DMS53 (cell line): Measurements from ENCODE around the gene PANX1.
"Not testable (repeated sequence)": the region's sequence is repeated elsewhere in the genome, so short reads cannot be mapped to it uniquely, and the experiment has no call there.

Source experiments
- DNase-seq: peaks from one replicate; lab custom pipeline; 2025; lab: John Stamatoyannopoulos, UW

PANX1 gene

GRCh38 chr11:94128746-94129511 is at the start of gene PANX1:
Gene PANX1, plus strand, starts transcription at chr11:94128841. Its CDS starts 472 bp downstream, at chr11:94129313.
- peak; percentile 97 for DNase-seq

- no peak for DNase-seq
Observed at GRCh38 chr11:94084164-94084563, 44.5 kb upstream of the PANX1 start.

- no peak for DNase-seq
Observed at GRCh38 chr11:94088906-94089305, 39.7 kb upstream of the PANX1 start.

GRCh38 chr11:94089341-94089740 is 39.3 kb upstream of the PANX1 start:
- DNase-seq: no peak

GRCh38 chr11:94090401-94090800 is 38.2 kb upstream of the PANX1 start:
- no peak for DNase-seq

GRCh38 chr11:94091091-94091490 is 37.5 kb upstream of the PANX1 start:
- DNase-seq: no peak

- peak; percentile 95 for DNase-seq
Observed at GRCh38 chr11:94100253-94100652, 28.4 kb upstream of the PANX1 start.

GRCh38 chr11:94103471-94103870 is 25.2 kb upstream of the PANX1 start:
- DNase-seq: no peak

GRCh38 chr11:94104734-94105133 is 23.9 kb upstream of the PANX1 start:
- DNase-seq: no peak

GRCh38 chr11:94106716-94107115 is 21.9 kb upstream of the PANX1 start:
- DNase-seq: no peak

- DNase-seq: peak; percentile 32
Observed at GRCh38 chr11:94107363-94107762, 21.3 kb upstream of the PANX1 start.

GRCh38 chr11:94111241-94111640 is 17.4 kb upstream of the PANX1 start:
- no peak for DNase-seq

- DNase-seq: no peak
Observed at GRCh38 chr11:94111660-94112059, 17.0 kb upstream of the PANX1 start.

- DNase-seq: no peak
Observed at GRCh38 chr11:94112206-94112953, 16.3 kb upstream of the PANX1 start.

- no peak for DNase-seq
Observed at GRCh38 chr11:94117197-94117574, 11.5 kb upstream of the PANX1 start.

GRCh38 chr11:94117871-94118270 is 10.8 kb upstream of the PANX1 start:
- no peak for DNase-seq

- not testable (repeated sequence) for DNase-seq
Observed at GRCh38 chr11:94119676-94120075, 9.0 kb upstream of the PANX1 start.

GRCh38 chr11:94120516-94120915 is 8.1 kb upstream of the PANX1 start:
- DNase-seq: not testable (repeated sequence)

GRCh38 chr11:94120946-94121345 is 7.7 kb upstream of the PANX1 start:
- no peak for DNase-seq

GRCh38 chr11:94125407-94126115 is 3.1 kb upstream of the PANX1 start:
- DNase-seq: peak; percentile 37

GRCh38 chr11:94127638-94128037 is 1.0 kb upstream of the PANX1 start:
- no peak for DNase-seq

GRCh38 chr11:94128291-94128745 is 323 bp upstream of the PANX1 start:
- DNase-seq: peak; percentile 85
